HCT116 (cell line): Measurements from ENCODE around the gene MAP6D1.

Source experiments
- POLR2A ChIP-seq: IDR thresholded peaks from 2 replicates; pipeline ENCODE4 v1.7.0; 2011; ENCODE audit warnings: borderline replicate concordance; ENCODE audit not compliant: insufficient read depth, insufficient read length; ENCODE audit errors: extremely low read depth
- TF ChIP-seq, protein P1 (sequence below), 3 experiments: fragments of 200-600 bp in 1 of 3; sonication (generic) in 1 of 3; IDR thresholded peaks in 2 of 3; conservative IDR thresholded peaks in 1 of 3; 2 replicates each; pipeline ENCODE4 v1.5.1; 2012 to 2017; ENCODE audit warnings: low read depth in 2 of 3, low read length in 2 of 3, antibody characterized with exemption in 1 of 3, borderline replicate concordance in 1 of 3, control low read depth in 1 of 3, mild to moderate bottlenecking in 1 of 3, mixed read lengths in 1 of 3, mixed run types in 1 of 3, moderate library complexity in 1 of 3; ENCODE audit not compliant: insufficient read depth in 1 of 3

DNA sequence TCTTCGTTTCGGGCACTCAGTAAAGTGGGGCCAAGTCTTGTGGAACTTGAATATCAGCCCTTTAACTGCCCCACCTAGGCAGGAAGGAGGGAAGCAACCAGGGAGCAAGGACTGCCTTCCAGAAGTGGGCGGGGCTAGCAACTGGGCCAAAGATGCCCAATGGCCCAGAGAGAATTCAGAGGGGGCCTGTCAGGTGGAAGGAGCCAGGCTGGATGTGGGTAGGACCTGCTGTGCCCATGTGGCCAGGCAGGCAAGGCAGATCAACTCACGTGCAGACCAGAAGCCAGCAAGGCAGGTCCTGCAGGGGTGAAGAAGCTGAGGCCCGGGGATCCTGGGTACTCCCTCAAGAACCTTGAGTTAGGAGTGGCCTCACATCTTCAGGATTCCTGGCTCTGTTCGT is 5.5 kb downstream of the MAP6D1 start:
- TF ChIP-seq, protein P1, sequence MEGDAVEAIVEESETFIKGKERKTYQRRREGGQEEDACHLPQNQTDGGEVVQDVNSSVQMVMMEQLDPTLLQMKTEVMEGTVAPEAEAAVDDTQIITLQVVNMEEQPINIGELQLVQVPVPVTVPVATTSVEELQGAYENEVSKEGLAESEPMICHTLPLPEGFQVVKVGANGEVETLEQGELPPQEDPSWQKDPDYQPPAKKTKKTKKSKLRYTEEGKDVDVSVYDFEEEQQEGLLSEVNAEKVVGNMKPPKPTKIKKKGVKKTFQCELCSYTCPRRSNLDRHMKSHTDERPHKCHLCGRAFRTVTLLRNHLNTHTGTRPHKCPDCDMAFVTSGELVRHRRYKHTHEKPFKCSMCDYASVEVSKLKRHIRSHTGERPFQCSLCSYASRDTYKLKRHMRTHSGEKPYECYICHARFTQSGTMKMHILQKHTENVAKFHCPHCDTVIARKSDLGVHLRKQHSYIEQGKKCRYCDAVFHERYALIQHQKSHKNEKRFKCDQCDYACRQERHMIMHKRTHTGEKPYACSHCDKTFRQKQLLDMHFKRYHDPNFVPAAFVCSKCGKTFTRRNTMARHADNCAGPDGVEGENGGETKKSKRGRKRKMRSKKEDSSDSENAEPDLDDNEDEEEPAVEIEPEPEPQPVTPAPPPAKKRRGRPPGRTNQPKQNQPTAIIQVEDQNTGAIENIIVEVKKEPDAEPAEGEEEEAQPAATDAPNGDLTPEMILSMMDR (IDR thresholded peaks at IDR 0.05 in 2 of 3, conservative IDR thresholded peaks at IDR 0.05 in 1 of 3; ENCODE audit: borderline replicate concordance in 1 of 3, insufficient read depth in 1 of 3, low read depth in 2 of 3, low read length in 2 of 3), result no peak
- TF ChIP-seq POLR2A, result no peak
